ENCODE data around the gene SHE. TPM values are rescaled to one million over a fixed set of nuclear protein-coding genes. Genes with fewer than 3 reads are reported as not detected.

SHE gene
- total RNA-seq, 2 donors from 2014 or later, result 5.4 to 29.9 TPM

GRCh38 chr1:154466921-154467417, 35.2 kb downstream of the SHE start:
- intact Hi-C loops (cut with DNase I), result loop anchor here (2.0 to 10.0 kb wide), 2 partner anchors 62 to 122 kb away; partner anchors contain the start of gene IL6R
- no peaks in the 10 kb centered on the region for H3K4me1 ChIP-seq (replicated peaks)
- no peaks in the 10 kb centered on the region for H3K27me3 ChIP-seq (replicated peaks; ENCODE audit: insufficient read depth)

GRCh38 chr1:154466206-154466605, 36.0 kb downstream of the SHE start:
- 66% methylated on average over 3 of the region's 3 CpGs for WGBS
- no peaks in the 10 kb centered on the region for H3K9me3 ChIP-seq
- no peak overlapping the region for H3K4me3 ChIP-seq
- no peak for DNase-seq (ENCODE audit: low spot score)
- H3K27me3 ChIP-seq (replicated peaks; ENCODE audit: insufficient read depth), result no peaks in the 10 kb centered on the region
- TF ChIP-seq POLR2AphosphoS5 (IDR thresholded peaks at IDR 0.05) (no peak), POLR2A (IDR thresholded peaks at IDR 0.05) (no peak), CTCF (IDR thresholded peaks at IDR 0.05) (no peak)
- H3K36me3 ChIP-seq, result no peaks in the 10 kb centered on the region
- intact Hi-C loops (cut with DNase I), result loop anchor here (2.0 to 10.0 kb wide), 2 partner anchors 61 to 121 kb away; partner anchors contain the start of gene IL6R
- H3K27ac ChIP-seq, result no peak overlapping the region
- H3K4me1 ChIP-seq (replicated peaks), result no peaks in the 10 kb centered on the region

More at GRCh38 chr1:154466921-154467417, 35.2 kb downstream of the SHE start:
- H3K27ac ChIP-seq, result no peak overlapping the region
- H3K9me3 ChIP-seq, result no peaks in the 10 kb centered on the region
- 59% methylated on average over 8 of the region's 8 CpGs for WGBS
- no peak for DNase-seq (ENCODE audit: low spot score)
- H3K4me3 ChIP-seq, result no peak overlapping the region
- no peaks in the 10 kb centered on the region for H3K36me3 ChIP-seq
- TF ChIP-seq POLR2A (IDR thresholded peaks at IDR 0.05) (no peak), POLR2AphosphoS5 (IDR thresholded peaks at IDR 0.05) (no peak), CTCF (IDR thresholded peaks at IDR 0.05) (peak in 1 of 4 experiments; percentile 29)

GRCh38 chr1:154465621-154466195, 36.5 kb downstream of the SHE start:
- no peaks in the 10 kb centered on the region for H3K27me3 ChIP-seq (replicated peaks; ENCODE audit: insufficient read depth)
- no peaks in the 10 kb centered on the region for H3K4me1 ChIP-seq (replicated peaks)
- no peak for TF ChIP-seq POLR2AphosphoS5 (IDR thresholded peaks at IDR 0.05)
- TF ChIP-seq POLR2A (IDR thresholded peaks at IDR 0.05), result no peak
- TF ChIP-seq CTCF (IDR thresholded peaks at IDR 0.05), result no peak
- H3K4me3 ChIP-seq, result no peak overlapping the region
- intact Hi-C loops (cut with DNase I), result loop anchor here (2.0 to 10.0 kb wide), 2 partner anchors 61 to 121 kb away; partner anchors contain the start of gene IL6R
- H3K27ac ChIP-seq, result no peak overlapping the region
- no peaks in the 10 kb centered on the region for H3K36me3 ChIP-seq
- WGBS, result 49% methylated on average over 8 of the region's 8 CpGs
- no peak for DNase-seq (ENCODE audit: low spot score)
- no peaks in the 10 kb centered on the region for H3K9me3 ChIP-seq

GRCh38 chr1:154463512-154463990, 38.7 kb downstream of the SHE start:
- Histone ChIP-seq H3K27me3 (replicated peaks; ENCODE audit: insufficient read depth) (no peaks in the 10 kb centered on the region), H3K4me3 (no peak overlapping the region), H3K4me1 (replicated peaks) (no peaks in the 10 kb centered on the region), H3K36me3 (no peaks in the 10 kb centered on the region), H3K27ac (no peak overlapping the region), H3K9me3 (no peaks in the 10 kb centered on the region)
- DNase-seq (ENCODE audit: low spot score), result no peak
- intact Hi-C loops (cut with DNase I), result loop anchor here (10.0 kb wide), 1 partner anchor 119 kb away; no protein-coding TSS in a partner anchor
- TF ChIP-seq CTCF (IDR thresholded peaks at IDR 0.05), result no peak
- TF ChIP-seq POLR2A (IDR thresholded peaks at IDR 0.05), result no peak
- WGBS, result 53% methylated on average over 4 of the region's 4 CpGs
